ENCODE results near the gene FOXA1.

- TF ChIP-seq SRSF1 (IDR thresholded peaks at IDR 0.05; ENCODE audit: low read depth, low read length) (no peak), CTCF (IDR thresholded peaks at IDR 0.05 in 2 of 3, conservative IDR thresholded peaks at IDR 0.05 in 1 of 3; ENCODE audit: insufficient read depth in 2 of 3, low read depth in 1 of 3, low read length in 3 of 3) (no peak), HIVEP1 (CRISPR knock-in tag; IDR thresholded peaks at IDR 0.05) (no peak), CEBPB (tag; IDR thresholded peaks at IDR 0.05) (no peak), ZNF778 (CRISPR knock-in tag; IDR thresholded peaks at IDR 0.05) (no peak), HOMEZ (CRISPR knock-in tag; IDR thresholded peaks at IDR 0.05) (no peak)
These were observed 1.9 kb upstream of the FOXA1 start for GRCh38 chr14:37596790-37597472.
